A673 (cell line): ENCODE data around the gene HPS6. TPM values are rescaled to one million over a fixed set of nuclear protein-coding genes. Genes with fewer than 3 reads are reported as not detected.
A peak's percentile ranks its signal among the peaks of the same experiment; 100 is the strongest.
"Not testable (repeated sequence)": the region's sequence is repeated elsewhere in the genome, so short reads cannot be mapped to it uniquely, and the experiment has no call there.

ENCODE experiments used
- BruUV-seq: library from RNA; stranded (reverse); fragments of 400-500 nt; replicated peaks from 2 replicates; lab custom pipeline; 2021; lab: Mats Ljungman, UMichigan
- CTCF ChIA-PET: fragments of 300-600 bp; sonication (Branson Sonifier 250); formaldehyde crosslinking; loops from one replicate; lab custom pipeline; 2022; ENCODE audit warnings: antibody characterized with exemption; lab: Charles Lee
- POLR2A ChIA-PET: fragments of 300-600 bp; sonication (Branson Sonifier 250); formaldehyde crosslinking; loops from one replicate; lab custom pipeline; 2022; ENCODE audit warnings: antibody characterized with exemption; ENCODE audit not compliant: low non-redundant PET; lab: Charles Lee
- DNase-seq: peaks from one replicate; pipeline ENCODE4 v3.0.0-alpha.2; 2015; ENCODE audit warnings: low spot score
- H3K27ac ChIP-seq: fragments of 200-600 bp; sonication (generic); 2 replicates; pipeline ENCODE4 v1.5.1; 2016; ENCODE audit warnings: mixed run types, low read depth, mild to moderate bottlenecking, mixed read lengths, antibody characterized with exemption, low read length; ENCODE audit not compliant: poor library complexity, severe bottlenecking
- H3K27me3 ChIP-seq: fragments of 200-600 bp; sonication (generic); replicated peaks from 2 replicates; pipeline ENCODE4 v1.6.1; 2017; ENCODE audit warnings: mixed run types, low read depth, mild to moderate bottlenecking, mixed read lengths, antibody characterized with exemption, low read length; ENCODE audit not compliant: insufficient read depth, poor library complexity
- H3K36me3 ChIP-seq: fragments of 200-600 bp; sonication (generic); 2 replicates; pipeline ENCODE4 v1.6.1; 2016; ENCODE audit warnings: mixed run types, mild to moderate bottlenecking, mixed read lengths, antibody characterized with exemption, low read length; ENCODE audit not compliant: insufficient read depth, poor library complexity, severe bottlenecking
- H3K4me1 ChIP-seq: fragments of 200-600 bp; sonication (generic); 2 replicates; pipeline ENCODE4 v1.6.1; 2017; ENCODE audit warnings: mixed run types, mild to moderate bottlenecking, mixed read lengths, antibody characterized with exemption, low read length; ENCODE audit not compliant: insufficient read depth, poor library complexity, severe bottlenecking
- H3K4me3 ChIP-seq: fragments of 200-600 bp; sonication (generic); 2 replicates; pipeline ENCODE4 v1.5.1; 2016; ENCODE audit warnings: low read depth, mixed run types, mild to moderate bottlenecking, mixed read lengths, low read length; ENCODE audit not compliant: poor library complexity, severe bottlenecking
- H3K9me3 ChIP-seq: fragments of 200-600 bp; sonication (generic); 2 replicates; pipeline ENCODE4 v1.6.1; 2016; ENCODE audit warnings: mixed run types, low read depth, mild to moderate bottlenecking, mixed read lengths, antibody characterized with exemption, low read length; ENCODE audit not compliant: poor library complexity, severe bottlenecking
- CTCF ChIP-seq: fragments of 300-800, 200-600 bp; sonication (generic); conservative IDR thresholded peaks from 2 replicates; pipeline ENCODE4 v1.5.1; 2017; ENCODE audit warnings: low read depth, mild to moderate bottlenecking, antibody characterized with exemption, low read length, moderate library complexity, mixed read lengths
- EZH2 ChIP-seq: fragments of 200-600 bp; sonication (generic); IDR thresholded peaks from 2 replicates; pipeline ENCODE4 v1.6.1; 2017; ENCODE audit warnings: borderline replicate concordance, low read depth, mild to moderate bottlenecking, mixed read lengths, antibody characterized with exemption, low read length; ENCODE audit not compliant: poor library complexity, severe bottlenecking
- intact Hi-C: fragments of 100-400 bp; cut with micrococcal nuclease; formaldehyde crosslinking; loops from one replicate; pipeline ENCODE4 v1.10.0; 2022; ENCODE audit not compliant: unreplicated experiment
- total RNA-seq: library from RNA; stranded (reverse); gene quantifications from 2 replicates; pipeline ENCODE4 v1.2.3, GENCODE V29; 2021

Gene HPS6
- total RNA-seq, 1 experiment from 2014 or later, result 12.6 TPM

- no TSS peak for BruUV-seq
- POLR2A ChIA-PET, result no interaction called here
- Histone ChIP-seq H3K36me3 (no peaks in the 10 kb centered on the region), H3K4me3 (no peak overlapping the region), H3K9me3 (no peaks in the 10 kb centered on the region), H3K4me1 (peaks cover 4% of the 10 kb centered on the region), H3K27me3 (no peaks in the 10 kb centered on the region), H3K27ac (no peak overlapping the region)
- no peak for DNase-seq
- intact Hi-C loops, result no loop called here
- no peak for TF ChIP-seq EZH2
- CTCF ChIA-PET, result no interaction called here
These were observed 19.9 kb upstream of the HPS6 start for GRCh38 chr10:102045292-102045691.

GRCh38 chr10:102046095-102046494, 19.1 kb upstream of the HPS6 start:
- Histone ChIP-seq H3K9me3 (no peaks in the 10 kb centered on the region), H3K27me3 (no peaks in the 10 kb centered on the region), H3K27ac (no peak overlapping the region), H3K4me3 (no peak overlapping the region), H3K36me3 (no peaks in the 10 kb centered on the region), H3K4me1 (peaks cover 4% of the 10 kb centered on the region)
- no peak for TF ChIP-seq CTCF
- TF ChIP-seq EZH2, result no peak
- no peak for DNase-seq
- BruUV-seq, result no TSS peak
- intact Hi-C loops, result no loop called here
- ChIA-PET POLR2A (no interaction called here), CTCF (no interaction called here)

- H3K27me3 ChIP-seq, BruUV-seq, H3K4me1 ChIP-seq, intact Hi-C loops, POLR2A ChIA-PET, H3K36me3 ChIP-seq, H3K9me3 ChIP-seq: not testable (repeated sequence)
- peak; percentile 46 for DNase-seq
- H3K27ac ChIP-seq, result peak overlapping the region; percentile 83
- CTCF ChIA-PET, result interaction anchor here (1.3 kb wide), 1 partner anchor 214 kb away, joined by 5 read pairs; no protein-coding TSS in a partner anchor
- peak overlapping the region; percentile 65 for H3K4me3 ChIP-seq
These were observed 10.1 kb upstream of the HPS6 start for GRCh38 chr10:102054881-102055646.

- Histone ChIP-seq H3K9me3 (no peaks in the 10 kb centered on the region), H3K27me3 (no peaks in the 10 kb centered on the region), H3K4me3 (peak within 1 kb of the TSS; percentile 65), H3K4me1 (peaks cover 9% of the 10 kb centered on the region), H3K36me3 (no peaks in the 10 kb centered on the region), H3K27ac (peak within 1 kb of the TSS; percentile 83)
- ChIA-PET CTCF (no interaction called here), POLR2A (no interaction called here)
- TF ChIP-seq CTCF (no peak), EZH2 (no peak)
- TSS peak; percentile 29 for BruUV-seq
- DNase-seq, result peak; percentile 99
- intact Hi-C loops, result no loop called here
These were observed 9.3 kb upstream of the HPS6 start, which contains the start of gene ARMH3 for GRCh38 chr10:102055647-102056419. Gene ARMH3 (minus strand): TSS chr10:102056173. CDS start chr10:102040114, 16,059 bp downstream.
